Smooth muscle cell (in vitro differentiated cells): ENCODE results near the gene LMOD1. TPM values are rescaled to one million over a fixed set of nuclear protein-coding genes. Genes with fewer than 3 reads are reported as not detected.

Experiments
- DNase-seq: peaks from one replicate; lab custom pipeline; 2025; ENCODE audit not compliant: unreplicated experiment; lab: John Stamatoyannopoulos, UW
- H2AFZ ChIP-seq: fragments of 200-600 bp; sonication (generic); 2 replicates; pipeline ENCODE4 v1.6.0; 2016; ENCODE audit warnings: antibody characterized with exemption, low read depth, mild to moderate bottlenecking
- H3F3A ChIP-seq: fragments of 200-600 bp; sonication (generic); 2 replicates; pipeline ENCODE4 v1.6.0; 2017; ENCODE audit warnings: antibody characterized with exemption, low read depth
- H3K27ac ChIP-seq: fragments of 200-600 bp; sonication (generic); 2 replicates; pipeline ENCODE4 v1.5.1; 2016; ENCODE audit warnings: low read depth, mild to moderate bottlenecking
- H3K27me3 ChIP-seq: fragments of 200-600 bp; sonication (generic); 2 replicates; pipeline ENCODE4 v1.6.1; 2016; ENCODE audit warnings: low read depth, mild to moderate bottlenecking
- H3K36me3 ChIP-seq: fragments of 200-600 bp; sonication (generic); 2 replicates; pipeline ENCODE4 v1.5.1; 2016; ENCODE audit warnings: low read depth
- H3K4me1 ChIP-seq: fragments of 200-600 bp; sonication (generic); 2 replicates; pipeline ENCODE4 v1.5.1; 2016; ENCODE audit warnings: low read depth
- H3K4me2 ChIP-seq: fragments of 200-600 bp; sonication (generic); 2 replicates; pipeline ENCODE4 v1.6.0; 2016; ENCODE audit warnings: mild to moderate bottlenecking
- H3K4me3 ChIP-seq: fragments of 200-600 bp; sonication (generic); 2 replicates; pipeline ENCODE4 v1.5.1; 2016; ENCODE audit warnings: mild to moderate bottlenecking
- H3K79me2 ChIP-seq: fragments of 200-600 bp; sonication (generic); 2 replicates; pipeline ENCODE4 v1.6.0; 2016; ENCODE audit warnings: low read depth, mild to moderate bottlenecking
- H3K9ac ChIP-seq: fragments of 200-600 bp; sonication (generic); 2 replicates; pipeline ENCODE4 v1.6.0; 2016; ENCODE audit warnings: low read depth
- H3K9me3 ChIP-seq: fragments of 200-600 bp; sonication (generic); replicated peaks from 2 replicates; pipeline ENCODE4 v1.5.1; 2016; ENCODE audit warnings: low read depth
- H4K20me1 ChIP-seq: fragments of 200-600 bp; sonication (generic); 2 replicates; pipeline ENCODE4 v1.6.0; 2016; ENCODE audit warnings: low read depth
- WGBS: methylation state at CpG from one replicate; pipeline ENCODE4 v1.1.7; 2016; ENCODE audit warnings: low lambda C conversion rate; 5-methylcytosine and 5-hydroxymethylcytosine counted together
- polyA plus RNA-seq: library from polyadenylated mRNA; unstranded; fragments of >200 nt; fragmentation: Nextera tagmentation; extraction: Ambion mirVana; gene quantifications from 2 replicates; pipeline ENCODE4 v1.2.1, GENCODE V29; 2016
- total RNA-seq: library from RNA; depleted of rRNA; stranded (reverse); fragments of >200 nt; gene quantifications from 2 replicates; pipeline ENCODE4 v1.2.3, GENCODE V29; 2014
- TF ChIP-seq, protein P1 (sequence below): fragments of 200-600 bp; sonication (generic); IDR thresholded peaks from 2 replicates; pipeline ENCODE4 v1.5.1; 2017; ENCODE audit warnings: borderline replicate concordance, mild to moderate bottlenecking, antibody characterized with exemption; ENCODE audit not compliant: insufficient read depth, poor library complexity, severe bottlenecking

The LMOD1 gene
- total and polyA plus RNA-seq, 2 experiments from 2014 or later: 4.0 to 5.6 TPM

- Histone ChIP-seq H2AFZ (peak overlapping the region; percentile 63), H3K4me2 (peak overlapping the region; percentile 98), H3F3A (no peaks in the 10 kb centered on the region), H3K4me3 (peak overlapping the region; percentile 64), H3K79me2 (no peaks in the 10 kb centered on the region), H4K20me1 (no peaks in the 10 kb centered on the region), H3K27ac (no peak overlapping the region), H3K27me3 (no peaks in the 10 kb centered on the region), H3K36me3 (no peaks in the 10 kb centered on the region), H3K9ac (peak overlapping the region; percentile 56), H3K9me3 (no peaks in the 10 kb centered on the region), H3K4me1 (peaks cover 8% of the 10 kb centered on the region)
- 42% methylated on average over 28 of the region's 33 CpGs for WGBS
- TF ChIP-seq, protein P1, sequence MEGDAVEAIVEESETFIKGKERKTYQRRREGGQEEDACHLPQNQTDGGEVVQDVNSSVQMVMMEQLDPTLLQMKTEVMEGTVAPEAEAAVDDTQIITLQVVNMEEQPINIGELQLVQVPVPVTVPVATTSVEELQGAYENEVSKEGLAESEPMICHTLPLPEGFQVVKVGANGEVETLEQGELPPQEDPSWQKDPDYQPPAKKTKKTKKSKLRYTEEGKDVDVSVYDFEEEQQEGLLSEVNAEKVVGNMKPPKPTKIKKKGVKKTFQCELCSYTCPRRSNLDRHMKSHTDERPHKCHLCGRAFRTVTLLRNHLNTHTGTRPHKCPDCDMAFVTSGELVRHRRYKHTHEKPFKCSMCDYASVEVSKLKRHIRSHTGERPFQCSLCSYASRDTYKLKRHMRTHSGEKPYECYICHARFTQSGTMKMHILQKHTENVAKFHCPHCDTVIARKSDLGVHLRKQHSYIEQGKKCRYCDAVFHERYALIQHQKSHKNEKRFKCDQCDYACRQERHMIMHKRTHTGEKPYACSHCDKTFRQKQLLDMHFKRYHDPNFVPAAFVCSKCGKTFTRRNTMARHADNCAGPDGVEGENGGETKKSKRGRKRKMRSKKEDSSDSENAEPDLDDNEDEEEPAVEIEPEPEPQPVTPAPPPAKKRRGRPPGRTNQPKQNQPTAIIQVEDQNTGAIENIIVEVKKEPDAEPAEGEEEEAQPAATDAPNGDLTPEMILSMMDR: no peak
- no peak for DNase-seq
These were observed 57.0 kb downstream of the LMOD1 start for GRCh38 chr1:201889090-201889968.

- no peaks in the 10 kb centered on the region for H3F3A ChIP-seq
- peak within 1 kb of the TSS; percentile 64 for H3K4me3 ChIP-seq
- WGBS: 6% methylated on average over 37 of the region's 49 CpGs
- H4K20me1 ChIP-seq: no peaks in the 10 kb centered on the region
- H3K27me3 ChIP-seq: no peaks in the 10 kb centered on the region
- TF ChIP-seq, protein P1: no peak
- no peaks in the 10 kb centered on the region for H3K36me3 ChIP-seq
- H3K4me2 ChIP-seq: peak within 1 kb of the TSS; percentile 98
- H3K4me1 ChIP-seq: peaks cover 8% of the 10 kb centered on the region
- DNase-seq: peak; percentile 33
- no peak within 1 kb of the TSS for H3K27ac ChIP-seq
- H3K9me3 ChIP-seq: no peaks in the 10 kb centered on the region
- H3K9ac ChIP-seq: peak within 1 kb of the TSS; percentile 56
- H3K79me2 ChIP-seq: no peaks in the 10 kb centered on the region
- peak within 1 kb of the TSS; percentile 63 for H2AFZ ChIP-seq
These were observed 57.9 kb downstream of the LMOD1 start, which contains the start of gene SHISA4 for GRCh38 chr1:201888282-201889089. Gene SHISA4, plus strand, starts transcription at chr1:201888898. Its CDS starts 97 bp downstream, at chr1:201888995.

DNA sequence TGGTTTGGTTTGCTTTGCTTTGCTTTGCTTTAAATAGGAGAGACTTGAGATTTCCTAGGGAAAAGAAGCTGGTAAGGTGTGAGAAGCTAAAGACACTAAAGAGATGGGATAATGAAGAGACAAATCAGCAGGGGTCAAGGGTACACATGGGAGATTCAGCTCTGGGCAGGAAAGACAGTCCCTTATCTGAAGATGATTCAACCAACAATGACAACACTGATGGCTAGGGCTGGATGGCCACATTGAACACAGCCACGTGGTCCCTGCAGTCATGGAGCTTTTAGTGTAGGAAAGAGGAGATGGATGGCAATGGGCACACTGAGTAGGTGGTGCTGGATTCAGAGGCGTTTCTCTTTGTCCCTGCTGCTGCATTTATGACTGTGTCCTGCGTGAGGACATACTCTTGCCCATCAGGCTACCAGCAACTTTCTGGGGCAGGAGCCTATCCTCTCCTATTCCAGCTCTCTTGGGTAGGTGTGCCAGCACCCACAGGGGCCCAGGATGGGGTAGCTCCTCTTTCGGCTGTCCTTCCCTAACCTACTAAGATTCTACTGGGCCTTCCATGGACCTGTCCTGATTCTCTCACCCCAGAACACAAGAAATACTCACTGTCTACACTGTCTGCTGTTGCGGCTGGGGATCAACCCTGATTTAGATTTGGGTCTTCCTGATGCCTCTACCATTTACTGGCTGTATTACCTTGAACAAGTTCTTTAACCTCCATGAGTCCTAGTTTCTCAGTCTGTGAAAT is 59.1 kb downstream of the LMOD1 start:
- H3K4me3 ChIP-seq: no peak overlapping the region
- no peak overlapping the region for H3K27ac ChIP-seq
- H3K27me3 ChIP-seq: no peaks in the 10 kb centered on the region
- H3K4me2 ChIP-seq: no peak overlapping the region
- H3K4me1 ChIP-seq: peaks cover 8% of the 10 kb centered on the region
- H3F3A ChIP-seq: no peaks in the 10 kb centered on the region
- TF ChIP-seq, protein P1: no peak
- no peak overlapping the region for H3K9ac ChIP-seq
- no peaks in the 10 kb centered on the region for H3K36me3 ChIP-seq
- no peaks in the 10 kb centered on the region for H3K79me2 ChIP-seq
- H4K20me1 ChIP-seq: no peaks in the 10 kb centered on the region
- no peaks in the 10 kb centered on the region for H3K9me3 ChIP-seq
- no peak overlapping the region for H2AFZ ChIP-seq
- WGBS: 83% methylated on average over 5 of the region's 5 CpGs
- DNase-seq: no peak
